ENCODE data around the gene IRF4.

DNA sequence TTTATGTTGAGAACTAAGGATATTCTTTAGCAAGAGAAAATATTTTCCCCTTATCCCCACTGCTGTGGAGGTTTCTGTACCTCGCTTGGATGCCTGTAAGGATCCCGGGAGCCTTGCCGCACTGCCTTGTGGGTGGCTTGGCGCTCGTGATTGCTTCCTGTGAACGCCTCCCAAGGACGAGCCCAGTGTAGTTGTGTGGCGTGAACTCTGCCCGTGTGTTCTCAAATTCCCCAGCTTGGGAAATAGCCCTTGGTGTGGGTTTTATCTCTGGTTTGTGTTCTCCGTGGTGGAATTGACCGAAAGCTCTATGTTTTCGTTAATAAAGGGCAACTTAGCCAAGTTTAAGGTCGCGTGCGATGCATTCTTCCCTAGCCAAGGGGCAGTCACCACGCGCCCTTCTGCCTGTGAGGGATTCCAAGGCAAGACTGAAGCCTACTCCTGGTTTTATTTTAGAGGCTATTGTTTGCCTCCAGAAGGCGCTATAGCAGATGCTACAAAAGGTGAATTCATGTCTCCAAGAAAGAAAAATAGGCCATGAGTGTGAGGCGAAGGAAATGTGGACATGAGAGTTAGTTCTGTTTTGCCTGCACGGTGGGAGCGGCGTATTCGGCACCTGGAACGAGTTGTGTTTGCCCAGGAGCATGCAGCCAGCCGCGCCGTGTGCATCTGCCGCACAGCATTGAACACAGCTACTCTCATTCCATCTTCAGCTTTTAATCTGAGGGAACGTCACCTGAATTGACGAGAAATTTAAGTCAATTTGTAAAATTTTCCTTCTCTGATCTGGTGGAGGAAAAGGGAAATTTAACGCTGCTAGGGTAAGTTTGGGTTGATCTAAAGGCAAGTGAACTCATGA, 40.3 kb upstream of the IRF4 start:
- TF ChIP-seq, protein P1, sequence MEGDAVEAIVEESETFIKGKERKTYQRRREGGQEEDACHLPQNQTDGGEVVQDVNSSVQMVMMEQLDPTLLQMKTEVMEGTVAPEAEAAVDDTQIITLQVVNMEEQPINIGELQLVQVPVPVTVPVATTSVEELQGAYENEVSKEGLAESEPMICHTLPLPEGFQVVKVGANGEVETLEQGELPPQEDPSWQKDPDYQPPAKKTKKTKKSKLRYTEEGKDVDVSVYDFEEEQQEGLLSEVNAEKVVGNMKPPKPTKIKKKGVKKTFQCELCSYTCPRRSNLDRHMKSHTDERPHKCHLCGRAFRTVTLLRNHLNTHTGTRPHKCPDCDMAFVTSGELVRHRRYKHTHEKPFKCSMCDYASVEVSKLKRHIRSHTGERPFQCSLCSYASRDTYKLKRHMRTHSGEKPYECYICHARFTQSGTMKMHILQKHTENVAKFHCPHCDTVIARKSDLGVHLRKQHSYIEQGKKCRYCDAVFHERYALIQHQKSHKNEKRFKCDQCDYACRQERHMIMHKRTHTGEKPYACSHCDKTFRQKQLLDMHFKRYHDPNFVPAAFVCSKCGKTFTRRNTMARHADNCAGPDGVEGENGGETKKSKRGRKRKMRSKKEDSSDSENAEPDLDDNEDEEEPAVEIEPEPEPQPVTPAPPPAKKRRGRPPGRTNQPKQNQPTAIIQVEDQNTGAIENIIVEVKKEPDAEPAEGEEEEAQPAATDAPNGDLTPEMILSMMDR (conservative IDR thresholded peaks at IDR 0.05; ENCODE audit: low read depth in 2 of 2) = peak; percentile 7 to 52
- TF ChIP-seq EZH2 (IDR thresholded peaks at IDR 0.05; ENCODE audit: low read depth, unreplicated experiment) (no peak), POLR2AphosphoS5 (IDR thresholded peaks at IDR 0.05; ENCODE audit: low read depth) (no peak), EZH2phosphoT487 (IDR thresholded peaks at IDR 0.05; ENCODE audit: unreplicated experiment) (no peak), ZNF114 (CRISPR knock-in tag; IDR thresholded peaks at IDR 0.05) (no peak), ZNF331 (CRISPR knock-in tag; IDR thresholded peaks at IDR 0.05; ENCODE audit: low read depth) (no peak)

Measured in GM23338 (cell line).